ENCODE measurements around the gene DYNC1H1.

- TF ChIP-seq EZH2 (IDR thresholded peaks at IDR 0.05), result no peak
- no peak for TF ChIP-seq POLR2AphosphoS5 (IDR thresholded peaks at IDR 0.05; ENCODE audit: borderline replicate concordance, low read depth, low read length)
These were observed 2.4 kb downstream of the DYNC1H1 start for GRCh38 chr14:101966742-101967141.

All from SK-N-MC (cell line).